Naive thymus-derived CD8-positive, alpha-beta T cell (primary cell): ENCODE results near the gene PHAF1. TPM values are rescaled to one million over a fixed set of nuclear protein-coding genes. Genes with fewer than 3 reads are reported as not detected.

Experiments used
- ATAC-seq, 2 donors: fragments of 150-1000 bp; cut with Tn5 transposase in 1 of 2; sonication (Bioruptor Pico), chemical (Tn5 transposase) in 1 of 2; 1 replicate in 1 of 2; 2 replicates in 1 of 2; pipeline ENCODE4 v1.10.0; 2021; ENCODE audit warnings: mild to moderate bottlenecking in 2 of 2, moderate library complexity in 2 of 2
- POLR2A ChIA-PET: fragments of 350-600 bp; sonication (Branson Sonifier 250); formaldehyde crosslinking; loops from one replicate; lab custom pipeline; 2021; ENCODE audit warnings: antibody characterized with exemption; lab: Charles Lee
- DNase-seq, 10 donors: peaks; one replicate each; pipeline versions ENCODE4 v3.0.0 to v3.0.0-alpha.2; 2020 to 2022
- H3K27ac Mint-ChIP-seq, 10 donors: one replicate each; pipeline ENCODE4 v1.8.0; 2020 to 2022; ENCODE audit warnings: mild to moderate bottlenecking in 10 of 10, mixed read lengths in 10 of 10, moderate library complexity in 4 of 10, inconsistent platforms in 1 of 10
- H3K27me3 Mint-ChIP-seq, 5 donors: one replicate each; pipeline ENCODE4 v1.8.0; 2021 to 2022; ENCODE audit warnings: mixed read lengths in 5 of 5
- H3K36me3 Mint-ChIP-seq, 3 donors: one replicate each; pipeline ENCODE4 v1.8.0; 2020 to 2022; ENCODE audit warnings: mixed read lengths in 3 of 3, mild to moderate bottlenecking in 2 of 3, inconsistent platforms in 1 of 3
- H3K4me1 Mint-ChIP-seq, 4 donors: one replicate each; pipeline ENCODE4 v1.8.0; 2021 to 2022; ENCODE audit warnings: mixed read lengths in 4 of 4
- H3K4me3 Mint-ChIP-seq, 10 donors: one replicate each; pipeline ENCODE4 v1.8.0; 2020 to 2022; ENCODE audit warnings: mild to moderate bottlenecking in 10 of 10, mixed read lengths in 10 of 10, moderate library complexity in 6 of 10, inconsistent platforms in 1 of 10
- H3K9me3 Mint-ChIP-seq, 9 donors: one replicate each; pipeline ENCODE4 v1.8.0; 2020 to 2022; ENCODE audit warnings: mixed read lengths in 9 of 9, mild to moderate bottlenecking in 3 of 9, inconsistent platforms in 1 of 9, moderate library complexity in 1 of 9
- polyA plus RNA-seq, 3 donors: library from polyadenylated mRNA; unstranded; fragments of 300-500 nt; fragmentation: Illumina TruSeq; gene quantifications; one replicate each; pipeline ENCODE4 v1.2.3, GENCODE V29; 2021
- total RNA-seq, 8 experiments: library from RNA in 2 of 8; stranded (reverse) in 2 of 8; gene quantifications; one replicate each; pipeline ENCODE4 v1.2.3 and lab custom pipeline; 2021 to 2026

PHAF1 gene
- total and polyA plus RNA-seq, 5 experiments from 2014 or later = 6.9 to 23.3 (median 10.9) TPM

DNA sequence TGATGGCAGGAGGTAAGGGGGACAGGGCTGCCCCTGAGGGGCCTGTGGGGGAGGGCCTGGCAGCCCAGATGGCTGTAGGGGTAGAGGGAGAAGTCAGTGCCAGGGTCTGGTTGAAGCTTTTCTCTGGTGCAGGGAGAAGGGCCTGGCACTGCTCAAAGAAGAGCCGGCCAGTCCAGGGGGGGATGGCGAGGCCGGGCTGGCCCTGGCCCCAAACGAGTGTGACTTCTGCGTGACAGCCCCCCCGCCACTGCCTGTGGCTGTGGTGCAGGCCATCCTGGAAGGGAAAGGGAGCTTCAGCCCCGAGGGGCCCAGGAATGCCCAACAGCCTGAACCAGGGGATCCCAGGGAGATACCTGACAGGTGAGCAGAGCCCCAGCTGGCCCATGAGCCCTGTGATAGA, 57.8 kb downstream of the PHAF1 start:
- DNase-seq = no peak

DNA sequence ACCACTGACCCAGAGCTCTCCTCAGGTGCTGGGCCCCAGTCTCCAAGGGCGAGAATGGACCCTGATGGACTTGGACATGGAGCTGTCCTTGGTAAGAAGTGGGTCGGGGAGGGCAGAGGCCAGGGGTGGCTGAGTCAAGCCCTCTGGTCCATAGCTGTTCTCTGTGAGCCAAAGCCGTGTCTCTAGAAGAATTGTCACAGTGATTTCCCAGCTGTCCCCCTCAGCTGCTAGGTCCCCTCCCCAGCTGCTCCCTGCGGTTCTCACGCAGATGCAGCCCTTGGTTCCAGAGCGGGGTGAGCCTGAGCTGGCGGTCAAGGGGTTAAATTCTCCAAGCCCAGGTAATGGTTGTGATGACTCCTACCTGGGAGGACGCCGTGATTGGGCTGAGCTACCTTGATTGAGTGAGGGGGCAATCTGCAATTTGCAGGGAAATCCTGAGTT, 59.3 kb downstream of the PHAF1 start:
- DNase-seq (no peak), ATAC-seq (no peak)
- H3K4me3 Mint-ChIP-seq = no peak overlapping the region
- peaks cover 21 to 37% (median 31%) of the 10 kb centered on the region in 4 donors for H3K4me1 Mint-ChIP-seq
- peaks cover 0 to 9% (median 0%) of the 10 kb centered on the region in 3 donors for H3K36me3 Mint-ChIP-seq
- no peaks in the 10 kb centered on the region for H3K9me3 Mint-ChIP-seq
- POLR2A ChIA-PET = interaction anchor here (0.6 to 3.1 kb wide), 2 partner anchors 9 to 16 kb away, joined by 4 to 20 read pairs; partner anchors contain the start of genes FBXL8 and TRADD
- peak overlapping the region in 1 of 10 donors; percentile 18 for H3K27ac Mint-ChIP-seq
- H3K27me3 Mint-ChIP-seq = peaks cover 31 to 85% (median 56%) of the 10 kb centered on the region in 5 donors

More for the DNA sequence above, 57.8 kb downstream of the PHAF1 start:
- Mint-ChIP-seq H3K27me3 (peaks cover 22 to 81% (median 45%) of the 10 kb centered on the region in 5 donors), H3K9me3 (no peaks in the 10 kb centered on the region), H3K27ac (peak overlapping the region in 1 of 10 donors; percentile 9), H3K4me3 (no peak overlapping the region), H3K36me3 (peaks cover 0 to 6% (median 0%) of the 10 kb centered on the region in 3 donors), H3K4me1 (peaks cover 13 to 32% (median 21%) of the 10 kb centered on the region in 4 donors)
- no peak for ATAC-seq
- POLR2A ChIA-PET = no interaction called here

DNA sequence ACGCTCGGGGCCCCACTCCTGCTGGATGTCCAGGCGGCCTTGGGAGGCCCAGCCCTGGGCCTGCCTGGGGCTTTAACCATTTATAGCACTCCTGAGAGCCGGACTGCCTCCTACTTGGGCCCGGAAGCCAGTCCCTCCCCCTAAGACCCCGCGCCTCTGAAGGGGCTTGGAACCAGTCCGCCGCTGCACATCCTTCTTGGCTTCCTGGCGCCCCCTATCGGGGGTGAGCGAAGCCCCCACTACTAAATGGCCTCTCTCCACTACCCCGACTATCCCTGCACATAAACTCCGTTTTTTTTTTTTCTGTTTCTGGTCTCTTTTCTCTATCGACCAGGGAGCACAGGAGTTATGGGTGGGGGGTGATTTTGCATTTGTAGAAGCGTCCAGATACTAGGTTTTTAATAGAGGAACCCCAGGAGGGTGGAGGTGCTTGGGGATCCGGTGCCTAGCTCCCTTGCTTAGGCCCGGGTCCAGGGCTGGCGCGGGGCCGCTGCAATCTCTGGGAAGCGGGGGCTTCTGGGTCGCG, 60.0 kb downstream of the PHAF1 start:
- H3K27me3 Mint-ChIP-seq = peaks cover 31 to 87% (median 58%) of the 10 kb centered on the region in 5 donors
- H3K9me3 Mint-ChIP-seq = no peaks in the 10 kb centered on the region
- POLR2A ChIA-PET = interaction anchor here (0.7 to 3.1 kb wide), 2 partner anchors 10 to 45 kb away, joined by 3 to 20 read pairs; partner anchors contain the start of genes FBXL8 and TRADD
- H3K27ac Mint-ChIP-seq = no peak overlapping the region
- ATAC-seq = peak; percentile 21 to 30
- peak in 2 of 10 donors; percentile 40 to 41 for DNase-seq
- peaks cover 20 to 36% (median 32%) of the 10 kb centered on the region in 4 donors for H3K4me1 Mint-ChIP-seq
- H3K4me3 Mint-ChIP-seq = peak overlapping the region; percentile 54 to 78 (median 68)
- H3K36me3 Mint-ChIP-seq = peaks cover 0 to 9% (median 0%) of the 10 kb centered on the region in 3 donors

DNA sequence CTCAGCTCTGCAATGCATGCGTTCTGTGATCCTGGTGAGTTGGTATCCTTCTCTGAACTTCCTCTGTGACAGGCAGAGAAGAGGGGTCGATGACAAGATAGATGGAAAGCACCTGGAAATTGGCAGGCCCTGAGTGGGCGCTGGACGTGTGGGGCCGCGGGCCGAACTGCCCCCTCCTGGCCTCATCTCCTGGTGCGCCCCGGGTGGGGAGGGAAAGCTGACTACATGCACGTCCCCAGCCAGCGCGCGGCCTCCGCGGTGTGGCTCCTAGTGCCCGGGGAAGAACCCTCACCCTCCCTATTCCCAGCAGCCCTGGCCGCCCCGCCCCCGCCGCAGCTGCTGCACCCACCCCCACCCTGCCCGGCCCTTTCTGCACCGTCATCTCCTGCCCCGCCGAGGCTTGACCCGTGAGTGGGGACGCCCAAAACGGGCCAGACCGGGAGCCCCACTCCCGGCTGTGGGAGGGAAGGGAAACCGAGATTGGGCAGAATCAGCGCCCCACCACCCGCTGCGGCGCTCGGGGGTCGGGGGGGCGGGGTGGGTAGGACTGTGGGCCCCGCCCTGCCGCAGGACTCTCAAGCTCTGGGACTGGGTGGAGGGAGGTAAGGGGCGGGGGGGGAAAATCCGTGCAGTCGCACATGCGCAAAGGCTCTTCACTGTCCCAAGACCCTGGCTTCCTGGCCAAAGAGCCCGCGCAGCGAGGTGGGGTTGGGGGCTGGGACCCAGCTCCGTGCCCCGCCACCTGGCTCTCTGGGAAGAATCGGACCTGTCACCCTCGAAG, 60.6 kb downstream of the PHAF1 start, which contains the start of gene NOL3:
NOL3 (plus strand) TSS at position 371 of the 781 bp plus-strand sequence.
- ATAC-seq (no peak), DNase-seq (no peak)
- Mint-ChIP-seq H3K4me3 (peak within 1 kb of the TSS; percentile 54 to 78 (median 68)), H3K9me3 (no peaks in the 10 kb centered on the region), H3K36me3 (peaks cover 0 to 9% (median 0%) of the 10 kb centered on the region in 3 donors), H3K27ac (peak within 1 kb of the TSS in 1 of 10 donors; percentile 27), H3K27me3 (peaks cover 31 to 83% (median 54%) of the 10 kb centered on the region in 5 donors), H3K4me1 (peaks cover 18 to 34% (median 28%) of the 10 kb centered on the region in 4 donors)
- POLR2A ChIA-PET = interaction anchor here (0.7 to 3.1 kb wide), 2 partner anchors 11 to 45 kb away, joined by 3 to 20 read pairs; partner anchors contain the start of genes FBXL8 and TRADD

DNA sequence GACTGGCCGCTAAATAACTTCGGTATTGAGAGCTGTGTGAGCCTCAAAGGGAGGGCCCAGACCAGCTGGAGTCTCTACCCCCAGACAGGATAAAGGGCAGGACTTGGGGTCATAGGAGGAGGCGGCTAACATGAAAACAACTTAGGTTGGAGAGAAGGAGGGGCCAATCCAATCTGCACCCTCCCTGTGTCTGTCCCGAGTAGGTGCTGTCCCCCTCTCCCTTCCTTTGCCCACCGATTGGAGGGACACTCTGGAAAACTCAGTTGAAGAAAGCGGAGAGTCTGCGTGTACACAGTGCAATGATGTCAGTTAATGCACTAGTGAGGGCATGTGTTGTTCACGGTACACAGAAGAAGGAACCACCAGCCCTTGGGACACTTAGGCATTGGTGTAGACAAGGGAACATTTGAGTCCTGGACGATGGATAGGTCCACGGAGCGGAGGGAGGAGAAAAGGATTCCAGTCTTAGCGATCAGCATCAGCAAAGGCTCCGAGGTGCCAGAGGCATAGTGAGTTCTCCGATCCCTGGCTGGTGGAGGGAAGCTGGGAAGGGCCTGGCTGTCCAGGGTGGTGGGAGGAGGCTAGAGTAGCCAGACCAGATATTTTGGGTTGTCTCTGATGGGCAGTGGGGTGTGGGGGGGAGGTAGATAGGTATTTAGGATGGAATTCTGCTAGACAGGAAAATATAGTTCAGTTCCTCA, 61.4 kb downstream of the PHAF1 start:
- DNase-seq (no peak), ATAC-seq (no peak)
- H3K9me3 Mint-ChIP-seq = no peaks in the 10 kb centered on the region
- peaks cover 0 to 9% (median 0%) of the 10 kb centered on the region in 3 donors for H3K36me3 Mint-ChIP-seq
- H3K27me3 Mint-ChIP-seq = peaks cover 32 to 88% (median 53%) of the 10 kb centered on the region in 5 donors
- POLR2A ChIA-PET = interaction anchor here (3.1 kb wide), 1 partner anchor 11 kb away, joined by 20 read pairs; the partner anchor contains the start of genes FBXL8 and TRADD
- H3K27ac Mint-ChIP-seq = peak overlapping the region in 2 of 10 donors; percentile 27 to 56
- peaks cover 18 to 39% (median 26%) of the 10 kb centered on the region in 4 donors for H3K4me1 Mint-ChIP-seq
- peak overlapping the region in 9 of 10 donors; percentile 0 to 47 (median 28) for H3K4me3 Mint-ChIP-seq

DNA sequence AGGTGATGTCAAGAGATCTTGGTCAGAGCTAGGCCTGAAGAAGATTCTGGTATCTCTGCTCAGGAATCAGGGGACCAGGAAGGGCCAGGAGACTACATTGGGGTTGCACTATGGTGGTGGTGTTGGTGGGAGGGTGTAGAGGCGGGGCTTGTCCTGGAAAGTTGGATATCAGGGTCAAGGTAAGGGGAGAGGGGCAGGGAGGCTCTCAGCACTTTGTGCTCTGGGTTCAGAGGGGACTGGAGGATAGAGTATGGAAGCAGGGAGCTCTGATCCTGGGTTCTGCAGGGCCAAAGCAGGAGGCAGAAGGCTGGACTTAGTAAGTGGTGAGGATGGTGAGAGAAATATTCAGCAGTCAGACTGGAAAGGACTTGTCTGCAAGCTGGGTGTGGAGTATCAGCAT, 63.6 kb downstream of the PHAF1 start:
- Mint-ChIP-seq H3K36me3 (peaks cover 0 to 3% (median 0%) of the 10 kb centered on the region in 3 donors), H3K4me3 (peak overlapping the region; percentile 72 to 97 (median 88)), H3K4me1 (peaks cover 18 to 45% (median 34%) of the 10 kb centered on the region in 4 donors), H3K27ac (peak overlapping the region in 2 of 10 donors; percentile 50 to 60), H3K27me3 (peaks cover 36 to 86% (median 50%) of the 10 kb centered on the region in 5 donors), H3K9me3 (no peaks in the 10 kb centered on the region)
- ATAC-seq (no peak), DNase-seq (no peak)
- POLR2A ChIA-PET = interaction anchor here (0.6 to 1.2 kb wide), 3 partner anchors 19 to 730 kb away, joined by 3 to 8 read pairs (median 6); no protein-coding TSS in a partner anchor

DNA sequence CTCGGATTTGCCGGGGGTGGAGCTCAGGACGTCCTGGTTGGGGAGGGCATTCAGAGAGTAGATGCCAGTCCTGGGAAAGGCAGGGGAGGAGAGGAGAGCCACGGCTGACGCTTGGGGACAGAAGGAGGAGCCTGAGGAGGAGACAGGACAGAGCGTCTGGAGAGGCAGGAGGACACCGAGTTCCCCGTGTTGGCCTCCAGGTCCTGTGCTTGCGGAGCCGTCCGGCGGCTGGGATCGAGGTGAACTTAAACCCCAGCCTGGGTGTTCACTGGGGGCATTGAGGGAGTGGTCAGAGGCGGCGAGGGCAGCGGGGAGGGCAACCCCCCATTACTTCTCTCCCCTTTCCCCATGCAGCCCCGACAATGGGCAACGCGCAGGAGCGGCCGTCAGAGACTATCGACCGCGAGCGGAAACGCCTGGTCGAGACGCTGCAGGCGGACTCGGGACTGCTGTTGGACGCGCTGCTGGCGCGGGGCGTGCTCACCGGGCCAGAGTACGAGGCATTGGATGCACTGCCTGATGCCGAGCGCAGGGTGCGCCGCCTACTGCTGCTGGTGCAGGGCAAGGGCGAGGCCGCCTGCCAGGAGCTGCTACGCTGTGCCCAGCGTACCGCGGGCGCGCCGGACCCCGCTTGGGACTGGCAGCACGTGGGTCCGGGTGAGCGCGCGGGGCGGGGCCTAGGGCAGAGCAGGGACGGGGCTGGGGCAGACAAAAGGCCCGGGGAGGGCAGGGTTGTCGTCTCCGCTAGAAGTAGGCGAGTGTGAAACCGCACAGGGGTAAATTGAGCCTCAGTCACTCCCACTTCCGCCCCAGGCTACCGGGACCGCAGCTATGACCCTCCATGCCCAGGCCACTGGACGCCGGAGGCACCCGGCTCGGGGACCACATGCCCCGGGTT, 64.3 kb downstream of the PHAF1 start:
- ATAC-seq = peak; percentile 79 to 87
- H3K36me3 Mint-ChIP-seq = peaks cover 0 to 3% (median 0%) of the 10 kb centered on the region in 3 donors
- H3K4me3 Mint-ChIP-seq = peak overlapping the region; percentile 72 to 97 (median 88)
- DNase-seq = peak in 9 of 10 donors; percentile 41 to 76 (median 50)
- peak overlapping the region in 3 of 10 donors; percentile 53 to 62 (median 60) for H3K27ac Mint-ChIP-seq
- POLR2A ChIA-PET = interaction anchor here (0.9 to 1.4 kb wide), 4 partner anchors 11 to 305 kb away, joined by 3 to 6 read pairs (median 4); no protein-coding TSS in a partner anchor
- no peaks in the 10 kb centered on the region for H3K9me3 Mint-ChIP-seq
- H3K4me1 Mint-ChIP-seq = peaks cover 21 to 50% (median 40%) of the 10 kb centered on the region in 4 donors
- peaks cover 38 to 86% (median 49%) of the 10 kb centered on the region in 5 donors for H3K27me3 Mint-ChIP-seq

DNA sequence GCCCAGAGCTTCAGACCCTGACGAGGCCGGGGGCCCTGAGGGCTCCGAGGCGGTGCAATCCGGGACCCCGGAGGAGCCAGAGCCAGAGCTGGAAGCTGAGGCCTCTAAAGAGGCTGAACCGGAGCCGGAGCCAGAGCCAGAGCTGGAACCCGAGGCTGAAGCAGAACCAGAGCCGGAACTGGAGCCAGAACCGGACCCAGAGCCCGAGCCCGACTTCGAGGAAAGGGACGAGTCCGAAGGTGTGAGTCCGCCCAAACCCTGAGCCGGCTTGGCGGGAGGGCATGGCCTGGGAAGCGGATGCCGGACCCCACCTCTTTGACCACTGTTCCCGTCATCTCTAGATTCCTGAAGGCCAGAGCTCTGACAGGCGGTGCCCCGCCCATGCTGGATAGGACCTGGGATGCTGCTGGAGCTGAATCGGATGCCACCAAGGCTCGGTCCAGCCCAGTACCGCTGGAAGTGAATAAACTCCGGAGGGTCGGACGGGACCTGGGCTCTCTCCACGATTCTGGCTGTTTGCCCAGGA, 65.0 kb downstream of the PHAF1 start:
- POLR2A ChIA-PET = interaction anchor here (0.9 to 1.4 kb wide), 4 partner anchors 10 to 305 kb away, joined by 3 to 4 read pairs (median 3); partner anchors contain the start of gene HSF4
- Mint-ChIP-seq H3K4me3 (peak overlapping the region in 5 of 10 donors; percentile 28 to 90 (median 28)), H3K36me3 (peaks cover 0 to 3% (median 0%) of the 10 kb centered on the region in 3 donors), H3K4me1 (peaks cover 19 to 46% (median 37%) of the 10 kb centered on the region in 4 donors), H3K9me3 (no peaks in the 10 kb centered on the region), H3K27me3 (peaks cover 38 to 84% (median 47%) of the 10 kb centered on the region in 5 donors), H3K27ac (no peak overlapping the region)
- DNase-seq (no peak), ATAC-seq (no peak)

DNA sequence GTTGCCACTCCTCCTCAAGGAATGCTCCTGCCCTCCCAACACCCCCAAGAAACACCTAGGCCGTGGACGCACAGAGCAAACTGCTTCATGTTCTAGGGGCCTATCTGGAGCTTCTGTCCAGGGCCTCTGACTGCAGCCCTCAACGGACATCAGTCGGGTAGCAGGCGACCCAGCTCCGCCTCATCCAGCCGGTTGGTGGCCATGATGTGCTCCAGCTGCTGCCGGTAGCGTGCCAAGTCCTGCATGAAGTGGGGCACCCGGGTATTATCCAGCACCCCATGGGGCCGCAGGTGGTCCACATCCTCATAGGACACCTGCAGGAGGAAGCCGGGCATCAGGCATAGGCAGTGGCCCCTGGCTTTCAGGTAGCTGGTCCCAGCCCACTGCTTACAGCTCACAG, 66.9 kb downstream of the PHAF1 start:
- Mint-ChIP-seq H3K4me1 (peaks cover 11 to 33% (median 29%) of the 10 kb centered on the region in 4 donors), H3K36me3 (peaks cover 0 to 3% (median 0%) of the 10 kb centered on the region in 3 donors), H3K4me3 (peak overlapping the region in 2 of 10 donors; percentile 35 to 64), H3K9me3 (no peaks in the 10 kb centered on the region), H3K27ac (no peak overlapping the region), H3K27me3 (peaks cover 27 to 67% (median 34%) of the 10 kb centered on the region in 5 donors)
- DNase-seq (no peak), ATAC-seq (no peak)
- POLR2A ChIA-PET = no interaction called here

DNA sequence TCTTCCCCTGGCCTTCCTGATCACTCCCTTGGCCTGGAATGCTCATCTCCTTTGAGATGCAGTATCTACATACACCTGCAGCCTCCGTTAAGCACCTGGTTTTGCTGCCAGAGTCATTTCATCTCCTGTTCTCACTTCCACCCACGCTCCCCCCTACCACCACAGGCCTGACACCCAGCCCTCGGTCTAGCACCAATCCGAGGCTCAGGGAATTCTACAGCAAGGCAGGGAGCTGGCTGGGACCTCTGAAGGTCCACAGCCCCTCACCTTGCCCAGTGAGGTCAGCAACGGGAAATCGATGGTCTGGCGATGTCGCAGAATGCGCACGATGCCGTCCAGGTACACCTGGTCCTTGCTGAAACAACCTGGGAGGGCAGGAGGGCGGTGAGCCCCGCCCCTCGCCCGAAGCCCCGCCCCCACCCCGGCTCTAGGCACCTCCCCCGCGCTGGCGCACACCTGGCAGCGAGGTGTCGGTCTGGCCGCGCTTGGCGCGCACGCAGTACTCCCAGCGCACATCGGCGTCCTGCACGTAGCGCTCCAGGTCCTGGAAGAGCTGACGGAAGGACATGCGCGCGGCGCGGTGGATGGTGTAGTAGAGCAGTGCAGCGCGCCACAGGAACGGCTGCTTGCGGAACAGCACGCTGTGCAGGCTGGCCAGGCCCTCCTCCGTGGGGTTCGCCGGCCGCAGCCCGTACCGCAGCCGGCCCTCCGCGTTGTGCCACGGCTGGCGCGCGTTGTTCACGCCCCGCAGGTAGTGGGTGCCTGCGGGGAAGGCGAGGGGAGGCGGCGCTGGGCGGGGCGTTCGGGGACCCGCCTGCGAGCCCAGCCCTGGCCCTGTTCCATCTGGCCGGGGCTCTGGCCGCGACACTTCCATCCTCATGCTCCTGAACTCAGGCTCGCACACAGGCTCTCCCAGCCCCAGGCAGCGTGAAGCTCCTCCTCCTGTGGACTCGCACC, 68.3 kb downstream of the PHAF1 start:
- H3K9me3 Mint-ChIP-seq = no peaks in the 10 kb centered on the region
- H3K36me3 Mint-ChIP-seq = peaks cover 0 to 3% (median 0%) of the 10 kb centered on the region in 3 donors
- H3K27me3 Mint-ChIP-seq = peaks cover 23 to 56% (median 29%) of the 10 kb centered on the region in 5 donors
- peak overlapping the region; percentile 29 to 74 (median 64) for H3K4me3 Mint-ChIP-seq
- POLR2A ChIA-PET = no interaction called here
- peak in 7 of 10 donors; percentile 28 to 50 (median 40) for DNase-seq
- H3K4me1 Mint-ChIP-seq = peaks cover 11 to 31% (median 27%) of the 10 kb centered on the region in 4 donors
- peak; percentile 48 to 74 for ATAC-seq
- peak overlapping the region in 1 of 10 donors; percentile 33 for H3K27ac Mint-ChIP-seq
